Duodenal mucosa (tissue), 2 donors: ENCODE results near the gene ARID4B.

Experiments
- H3K27ac ChIP-seq: one replicate; pipeline ENCODE4 v1.7.0; 2013; ENCODE audit warnings: low read depth, low read length
- H3K27me3 ChIP-seq, 2 donors: one replicate each; pipeline ENCODE4 v1.7.0; 2013; ENCODE audit warnings: low read length in 2 of 2, control low read depth in 1 of 2; ENCODE audit not compliant: insufficient read depth in 2 of 2, control insufficient read depth in 1 of 2
- H3K36me3 ChIP-seq, 2 donors: one replicate each; pipeline ENCODE4 v1.7.0; 2013; ENCODE audit warnings: low read length in 2 of 2, control low read depth in 1 of 2; ENCODE audit not compliant: insufficient read depth in 2 of 2, control insufficient read depth in 1 of 2
- H3K4me1 ChIP-seq, 2 donors: one replicate each; pipeline ENCODE4 v1.7.0; 2013; ENCODE audit warnings: low read length in 2 of 2, control low read depth in 1 of 2; ENCODE audit not compliant: insufficient read depth in 2 of 2, control insufficient read depth in 1 of 2
- H3K4me3 ChIP-seq, 2 donors: one replicate each; pipeline ENCODE4 v1.7.0; 2013; ENCODE audit warnings: low read length in 2 of 2, low read depth in 1 of 2
- H3K9ac ChIP-seq, 2 donors: one replicate each; pipeline ENCODE4 v1.7.0; 2013; ENCODE audit warnings: low read length in 2 of 2, low read depth in 1 of 2
- H3K9me3 ChIP-seq, 2 donors: one replicate each; pipeline ENCODE4 v1.7.0; 2013; ENCODE audit warnings: low read length in 2 of 2, control low read depth in 1 of 2; ENCODE audit not compliant: control insufficient read depth in 1 of 2

ARID4B gene

GRCh38 chr1:235298758-235299157 lies 29.2 kb downstream of the ARID4B start:
- Histone ChIP-seq H3K9me3 (no peaks in the 10 kb centered on the region), H3K4me3 (no peak overlapping the region), H3K4me1 (peaks cover 16 to 23% of the 10 kb centered on the region in 2 donors), H3K27ac (no peak overlapping the region), H3K27me3 (no peaks in the 10 kb centered on the region), H3K36me3 (no peaks in the 10 kb centered on the region), H3K9ac (no peak overlapping the region)

- no peaks in the 10 kb centered on the region for H3K36me3 ChIP-seq
- H3K9me3 ChIP-seq = no peaks in the 10 kb centered on the region
- no peak overlapping the region for H3K9ac ChIP-seq
- no peak overlapping the region for H3K4me3 ChIP-seq
- no peaks in the 10 kb centered on the region for H3K27me3 ChIP-seq
- peaks cover 16 to 23% of the 10 kb centered on the region in 2 donors for H3K4me1 ChIP-seq
- no peak overlapping the region for H3K27ac ChIP-seq
These were observed 30.4 kb downstream of the ARID4B start for GRCh38 chr1:235297579-235297978.

- H3K4me1 ChIP-seq = peaks cover 16 to 23% of the 10 kb centered on the region in 2 donors
- H3K36me3 ChIP-seq = no peaks in the 10 kb centered on the region
- no peaks in the 10 kb centered on the region for H3K9me3 ChIP-seq
- no peaks in the 10 kb centered on the region for H3K27me3 ChIP-seq
- no peak overlapping the region for H3K27ac ChIP-seq
- no peak overlapping the region for H3K9ac ChIP-seq
- H3K4me3 ChIP-seq = no peak overlapping the region
These were observed 31.2 kb downstream of the ARID4B start for GRCh38 chr1:235296729-235297128.

GRCh38 chr1:235295902-235296350 lies 32.1 kb downstream of the ARID4B start:
- no peak overlapping the region for H3K9ac ChIP-seq
- H3K27ac ChIP-seq = no peak overlapping the region
- peaks cover 16 to 23% of the 10 kb centered on the region in 2 donors for H3K4me1 ChIP-seq
- H3K9me3 ChIP-seq = no peaks in the 10 kb centered on the region
- no peaks in the 10 kb centered on the region for H3K27me3 ChIP-seq
- H3K4me3 ChIP-seq = no peak overlapping the region
- H3K36me3 ChIP-seq = no peaks in the 10 kb centered on the region

GRCh38 chr1:235293322-235293942 lies 34.5 kb downstream of the ARID4B start:
- Histone ChIP-seq H3K4me3 (no peak overlapping the region), H3K27ac (no peak overlapping the region), H3K9me3 (no peaks in the 10 kb centered on the region), H3K27me3 (no peaks in the 10 kb centered on the region), H3K4me1 (peaks cover 3 to 14% of the 10 kb centered on the region in 2 donors), H3K36me3 (no peaks in the 10 kb centered on the region), H3K9ac (no peak overlapping the region)

GRCh38 chr1:235292790-235293189 lies 35.2 kb downstream of the ARID4B start:
- H3K36me3 ChIP-seq = no peaks in the 10 kb centered on the region
- H3K9ac ChIP-seq = no peak overlapping the region
- no peak overlapping the region for H3K27ac ChIP-seq
- H3K27me3 ChIP-seq = no peaks in the 10 kb centered on the region
- no peaks in the 10 kb centered on the region for H3K9me3 ChIP-seq
- H3K4me3 ChIP-seq = no peak overlapping the region
- H3K4me1 ChIP-seq = peaks cover 3 to 11% of the 10 kb centered on the region in 2 donors

GRCh38 chr1:235291599-235292091 lies 36.3 kb downstream of the ARID4B start:
- no peak overlapping the region for H3K27ac ChIP-seq

GRCh38 chr1:235290740-235291502 lies 37.1 kb downstream of the ARID4B start:
- H3K36me3 ChIP-seq = no peaks in the 10 kb centered on the region
- no peaks in the 10 kb centered on the region for H3K27me3 ChIP-seq
- peaks cover 3 to 7% of the 10 kb centered on the region in 2 donors for H3K4me1 ChIP-seq
- H3K4me3 ChIP-seq = no peak overlapping the region
- no peak overlapping the region for H3K27ac ChIP-seq
- no peak overlapping the region for H3K9ac ChIP-seq
- H3K9me3 ChIP-seq = no peaks in the 10 kb centered on the region

More at GRCh38 chr1:235291599-235292091, 36.3 kb downstream of the ARID4B start:
- Histone ChIP-seq H3K4me3 (no peak overlapping the region), H3K36me3 (no peaks in the 10 kb centered on the region), H3K27me3 (no peaks in the 10 kb centered on the region), H3K4me1 (peaks cover 3 to 7% of the 10 kb centered on the region in 2 donors), H3K9me3 (no peaks in the 10 kb centered on the region), H3K9ac (no peak overlapping the region)

GRCh38 chr1:235289859-235290739 lies 37.9 kb downstream of the ARID4B start:
- no peak overlapping the region for H3K9ac ChIP-seq
- H3K9me3 ChIP-seq = no peaks in the 10 kb centered on the region
- H3K27ac ChIP-seq = no peak overlapping the region
- no peak overlapping the region for H3K4me3 ChIP-seq
- H3K36me3 ChIP-seq = no peaks in the 10 kb centered on the region
- peaks cover 3 to 7% of the 10 kb centered on the region in 2 donors for H3K4me1 ChIP-seq
- no peaks in the 10 kb centered on the region for H3K27me3 ChIP-seq
